ENCODE measurements around the gene C3orf49. TPM values are rescaled to one million over a fixed set of nuclear protein-coding genes. Genes with fewer than 3 reads are reported as not detected.

Gene C3orf49
- total RNA-seq, 3 donors from 2014 or later, result not detected

- Mint-ChIP-seq H3K4me3 (peak within 1 kb of the TSS; percentile 86), H3K4me1 (ENCODE audit: low read depth) (peaks cover 61% of the 10 kb centered on the region), H3K9me3 (no peaks in the 10 kb centered on the region), H3K27me3 (ENCODE audit: low read depth) (no peaks in the 10 kb centered on the region), H3K36me3 (ENCODE audit: insufficient read depth) (peaks cover 14% of the 10 kb centered on the region)
- peak; percentile 82 to 84 for ATAC-seq
- DNase-seq, result peak; percentile 66
These were observed 44.3 kb downstream of the C3orf49 start, which contains the start of the genes ATXN7 and THOC7 for GRCh38 chr3:63863150-63864007. TSS of gene ATXN7 (plus strand) at chr3:63863867. CDS start at chr3:63912599, 48,732 bp downstream. TSS of gene THOC7 (minus strand) at chr3:63863805. CDS start at chr3:63863790, 15 bp downstream.

GRCh38 chr3:63864008-63864964 lies 45.2 kb downstream of the C3orf49 start:
- DNase-seq, result peak; percentile 37
- peaks cover 56% of the 10 kb centered on the region for H3K4me1 Mint-ChIP-seq (ENCODE audit: low read depth)
- ATAC-seq, result peak; percentile 64 to 69
- peak overlapping the region; percentile 84 for H3K4me3 Mint-ChIP-seq
- H3K27me3 Mint-ChIP-seq (ENCODE audit: low read depth), result no peaks in the 10 kb centered on the region
- no peaks in the 10 kb centered on the region for H3K9me3 Mint-ChIP-seq
- peaks cover 13% of the 10 kb centered on the region for H3K36me3 Mint-ChIP-seq (ENCODE audit: insufficient read depth)

DNA sequence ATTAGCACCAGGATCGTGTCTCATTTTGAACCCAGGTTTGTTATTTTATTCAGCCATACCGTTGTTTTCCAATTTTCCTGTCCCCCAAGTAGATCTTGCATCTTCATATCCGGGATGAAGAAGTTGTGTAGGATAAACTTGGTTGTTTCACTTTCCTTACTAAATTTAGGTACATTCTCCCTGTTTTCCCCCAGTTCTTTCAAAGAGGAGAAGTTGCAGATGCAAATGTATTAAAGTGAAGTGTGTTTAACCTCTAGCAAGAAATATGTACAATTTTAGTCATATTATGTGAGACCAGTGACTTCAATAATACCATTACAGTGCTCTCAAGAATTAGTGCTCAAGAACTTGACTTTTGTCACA lies 45.8 kb downstream of the C3orf49 start:
- Mint-ChIP-seq H3K9me3 (no peaks in the 10 kb centered on the region), H3K4me1 (ENCODE audit: low read depth) (peaks cover 54% of the 10 kb centered on the region), H3K27me3 (ENCODE audit: low read depth) (no peaks in the 10 kb centered on the region), H3K36me3 (ENCODE audit: insufficient read depth) (peaks cover 13% of the 10 kb centered on the region), H3K4me3 (peak overlapping the region; percentile 84)
- DNase-seq (no peak), ATAC-seq (no peak)

GRCh38 chr3:63867225-63867624 lies 48.1 kb downstream of the C3orf49 start:
- no peak for DNase-seq
- Mint-ChIP-seq H3K27me3 (ENCODE audit: low read depth) (no peaks in the 10 kb centered on the region), H3K4me3 (no peak overlapping the region), H3K4me1 (ENCODE audit: low read depth) (peaks cover 49% of the 10 kb centered on the region), H3K9me3 (no peaks in the 10 kb centered on the region), H3K36me3 (ENCODE audit: insufficient read depth) (peaks cover 11% of the 10 kb centered on the region)
- ATAC-seq, result no peak

GRCh38 chr3:63869940-63870614 lies 51.0 kb downstream of the C3orf49 start:
- Mint-ChIP-seq H3K9me3 (no peaks in the 10 kb centered on the region), H3K4me1 (ENCODE audit: low read depth) (peaks cover 54% of the 10 kb centered on the region), H3K27me3 (ENCODE audit: low read depth) (no peaks in the 10 kb centered on the region), H3K4me3 (no peak overlapping the region), H3K36me3 (ENCODE audit: insufficient read depth) (peaks cover 11% of the 10 kb centered on the region)
- no peak for ATAC-seq
- no peak for DNase-seq

- H3K9me3 Mint-ChIP-seq, result no peaks in the 10 kb centered on the region
- no peak for DNase-seq
- ATAC-seq, result no peak
- no peak overlapping the region for H3K4me3 Mint-ChIP-seq
- H3K4me1 Mint-ChIP-seq (ENCODE audit: low read depth), result peaks cover 55% of the 10 kb centered on the region
- H3K27me3 Mint-ChIP-seq (ENCODE audit: low read depth), result no peaks in the 10 kb centered on the region
- peaks cover 8% of the 10 kb centered on the region for H3K36me3 Mint-ChIP-seq (ENCODE audit: insufficient read depth)
These were observed 51.5 kb downstream of the C3orf49 start for GRCh38 chr3:63870615-63871005.

- Mint-ChIP-seq H3K27me3 (ENCODE audit: low read depth) (no peaks in the 10 kb centered on the region), H3K4me3 (no peak overlapping the region), H3K4me1 (ENCODE audit: low read depth) (peaks cover 59% of the 10 kb centered on the region), H3K9me3 (no peaks in the 10 kb centered on the region), H3K36me3 (ENCODE audit: insufficient read depth) (peaks cover 5% of the 10 kb centered on the region)
- ATAC-seq, result no peak
- DNase-seq, result no peak
These were observed 53.2 kb downstream of the C3orf49 start for GRCh38 chr3:63872135-63872924.

GRCh38 chr3:63874769-63875168 lies 55.7 kb downstream of the C3orf49 start:
- DNase-seq (no peak), ATAC-seq (no peak)
- H3K4me3 Mint-ChIP-seq, result no peak overlapping the region
- H3K36me3 Mint-ChIP-seq (ENCODE audit: insufficient read depth), result peaks cover 3% of the 10 kb centered on the region
- peaks cover 67% of the 10 kb centered on the region for H3K4me1 Mint-ChIP-seq (ENCODE audit: low read depth)
- H3K9me3 Mint-ChIP-seq, result no peaks in the 10 kb centered on the region
- H3K27me3 Mint-ChIP-seq (ENCODE audit: low read depth), result no peaks in the 10 kb centered on the region

GRCh38 chr3:63875510-63875909 lies 56.4 kb downstream of the C3orf49 start:
- Mint-ChIP-seq H3K36me3 (ENCODE audit: insufficient read depth) (peaks cover 3% of the 10 kb centered on the region), H3K4me1 (ENCODE audit: low read depth) (peaks cover 65% of the 10 kb centered on the region), H3K27me3 (ENCODE audit: low read depth) (no peaks in the 10 kb centered on the region), H3K9me3 (no peaks in the 10 kb centered on the region), H3K4me3 (no peak overlapping the region)
- ATAC-seq (no peak), DNase-seq (no peak)

DNA sequence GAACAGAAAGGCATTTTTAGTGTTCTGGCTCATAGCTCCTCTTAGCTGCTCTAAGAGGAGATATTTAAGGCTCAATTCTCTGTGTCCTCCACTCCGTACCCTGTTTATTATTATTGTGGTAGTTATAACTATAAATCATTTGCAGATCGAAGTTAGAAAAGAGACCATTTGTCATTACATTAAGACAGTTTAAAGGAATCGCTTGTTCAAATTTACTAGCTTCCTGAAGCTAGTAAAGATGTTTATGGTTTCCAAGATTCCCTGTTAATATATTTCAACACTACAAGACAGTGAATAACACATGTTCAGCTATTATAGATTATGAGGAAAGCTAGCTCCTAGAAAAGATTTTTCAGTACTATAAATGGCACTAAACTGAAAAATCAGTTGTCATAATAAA lies 57.2 kb downstream of the C3orf49 start:
- no peaks in the 10 kb centered on the region for H3K27me3 Mint-ChIP-seq (ENCODE audit: low read depth)
- peaks cover 65% of the 10 kb centered on the region for H3K4me1 Mint-ChIP-seq (ENCODE audit: low read depth)
- DNase-seq (no peak), ATAC-seq (no peak)
- H3K4me3 Mint-ChIP-seq, result no peak overlapping the region
- no peaks in the 10 kb centered on the region for H3K9me3 Mint-ChIP-seq
- H3K36me3 Mint-ChIP-seq (ENCODE audit: insufficient read depth), result peaks cover 1% of the 10 kb centered on the region

GRCh38 chr3:63877737-63878393 lies 58.8 kb downstream of the C3orf49 start:
- H3K4me1 Mint-ChIP-seq (ENCODE audit: low read depth), result peaks cover 64% of the 10 kb centered on the region
- DNase-seq (no peak), ATAC-seq (no peak)

DNA sequence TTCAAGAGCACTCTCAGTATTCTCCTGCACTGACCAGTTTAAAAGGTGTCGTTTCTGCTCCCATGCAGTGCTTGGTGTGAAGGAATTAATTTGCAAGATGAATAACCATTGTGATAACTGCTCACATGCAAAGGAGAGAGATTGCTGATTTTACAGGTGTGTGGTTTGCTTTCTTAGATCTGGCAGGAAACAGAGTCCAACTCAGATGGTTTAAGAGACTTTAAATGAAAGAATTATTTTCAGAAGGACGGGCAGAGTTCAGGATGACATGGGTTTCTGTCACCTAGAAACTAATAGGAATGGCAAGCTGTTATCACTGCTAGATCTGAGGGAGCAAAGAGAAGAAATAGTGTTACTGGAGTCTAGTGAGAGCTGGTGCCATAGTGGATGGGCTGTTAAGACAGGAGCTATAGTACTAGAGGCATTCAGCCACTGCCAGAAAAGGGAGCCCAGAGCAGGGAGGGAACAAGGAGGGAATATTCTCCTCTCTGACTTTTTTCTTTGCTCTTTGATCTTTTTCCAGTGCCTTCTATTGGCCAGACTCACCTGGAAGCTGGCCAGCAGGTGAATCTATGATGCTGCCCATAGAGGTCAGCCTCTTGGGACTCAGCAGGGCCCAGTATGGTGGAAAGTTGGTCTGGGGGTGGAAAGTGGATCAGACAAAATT lies 59.4 kb downstream of the C3orf49 start:
- peaks cover 65% of the 10 kb centered on the region for H3K4me1 Mint-ChIP-seq (ENCODE audit: low read depth)
- no peak for ATAC-seq

More at GRCh38 chr3:63877737-63878393, 58.8 kb downstream of the C3orf49 start:
- Mint-ChIP-seq H3K4me3 (no peak overlapping the region), H3K36me3 (ENCODE audit: insufficient read depth) (peaks cover 1% of the 10 kb centered on the region), H3K9me3 (no peaks in the 10 kb centered on the region), H3K27me3 (ENCODE audit: low read depth) (no peaks in the 10 kb centered on the region)

More for the DNA sequence above, 59.4 kb downstream of the C3orf49 start:
- no peak overlapping the region for H3K4me3 Mint-ChIP-seq
- DNase-seq, result no peak
- peaks cover 3% of the 10 kb centered on the region for H3K36me3 Mint-ChIP-seq (ENCODE audit: insufficient read depth)
- no peaks in the 10 kb centered on the region for H3K27me3 Mint-ChIP-seq (ENCODE audit: low read depth)
- no peaks in the 10 kb centered on the region for H3K9me3 Mint-ChIP-seq

Measured in activated T-cell treated with anti-CD3 and anti-CD28 coated beads, Interleukin-2, amount 50 U/mL, for 4 hours (primary cell).